Stimulated activated naive B cell treated with anti-CD40 and anti-IgM and Interleukin-4, amounts not matched to agents 10 μg/mL and 1 μg/mL and 100 μg/mL, for 72 hours (primary cell): ENCODE data around the gene ABLIM3.

Experiments used
- ATAC-seq, 2 donors: fragments of 150-1000 bp; cut with Tn5 transposase; replicated peaks; 2 replicates each; pipeline ENCODE4 v1.10.0; 2021; ENCODE audit warnings: moderate library complexity in 1 of 2
- DNase-seq: peaks from one replicate; pipeline ENCODE4 v3.0.0; 2021
- H3K27ac Mint-ChIP-seq: one replicate; pipeline ENCODE4 v1.8.0; 2022; ENCODE audit warnings: mild to moderate bottlenecking, mixed read lengths
- H3K27me3 Mint-ChIP-seq, 2 donors: one replicate each; pipeline ENCODE4 v1.8.0; 2022; ENCODE audit warnings: mixed read lengths in 2 of 2
- H3K36me3 Mint-ChIP-seq, 2 donors: one replicate each; pipeline ENCODE4 v1.8.0; 2022; ENCODE audit warnings: mixed read lengths in 2 of 2, mild to moderate bottlenecking in 1 of 2
- H3K4me1 Mint-ChIP-seq, 2 donors: one replicate each; pipeline ENCODE4 v1.8.0; 2022; ENCODE audit warnings: mixed read lengths in 2 of 2, mild to moderate bottlenecking in 1 of 2
- H3K4me3 Mint-ChIP-seq, 2 donors: one replicate each; pipeline ENCODE4 v1.8.0; 2022; ENCODE audit warnings: mild to moderate bottlenecking in 2 of 2, mixed read lengths in 2 of 2, moderate library complexity in 1 of 2
- H3K9me3 Mint-ChIP-seq, 2 donors: one replicate each; pipeline ENCODE4 v1.8.0; 2022; ENCODE audit warnings: mixed read lengths in 2 of 2, mild to moderate bottlenecking in 1 of 2

ABLIM3 gene

GRCh38 chr5:149126906-149127305, 14.4 kb upstream of the ABLIM3 start:
- no peak for DNase-seq
- no peaks in the 10 kb centered on the region for H3K4me1 Mint-ChIP-seq
- no peak overlapping the region for H3K27ac Mint-ChIP-seq
- no peaks in the 10 kb centered on the region for H3K9me3 Mint-ChIP-seq
- no peak for ATAC-seq
- no peak overlapping the region for H3K4me3 Mint-ChIP-seq
- H3K36me3 Mint-ChIP-seq: no peaks in the 10 kb centered on the region
- H3K27me3 Mint-ChIP-seq: peaks cover 6 to 8% of the 10 kb centered on the region in 2 donors

- Mint-ChIP-seq H3K4me1 (no peaks in the 10 kb centered on the region), H3K27me3 (peaks cover 2 to 8% of the 10 kb centered on the region in 2 donors), H3K4me3 (no peak overlapping the region), H3K27ac (no peak overlapping the region), H3K9me3 (no peaks in the 10 kb centered on the region), H3K36me3 (no peaks in the 10 kb centered on the region)
- ATAC-seq (no peak), DNase-seq (no peak)
Measured at GRCh38 chr5:149127394-149127955, 13.8 kb upstream of the ABLIM3 start.

- no peaks in the 10 kb centered on the region for H3K9me3 Mint-ChIP-seq
- H3K4me3 Mint-ChIP-seq: no peak overlapping the region
- H3K27ac Mint-ChIP-seq: no peak overlapping the region
- ATAC-seq (peak; percentile 51 to 64), DNase-seq (no peak)
- H3K4me1 Mint-ChIP-seq: no peaks in the 10 kb centered on the region
- H3K36me3 Mint-ChIP-seq: no peaks in the 10 kb centered on the region
- peaks cover 0 to 8% of the 10 kb centered on the region in 2 donors for H3K27me3 Mint-ChIP-seq
Measured at GRCh38 chr5:149128023-149128875, 13.0 kb upstream of the ABLIM3 start.

- Mint-ChIP-seq H3K4me3 (no peak overlapping the region), H3K4me1 (no peaks in the 10 kb centered on the region), H3K27ac (no peak overlapping the region), H3K9me3 (no peaks in the 10 kb centered on the region), H3K36me3 (no peaks in the 10 kb centered on the region), H3K27me3 (peaks cover 5 to 12% of the 10 kb centered on the region in 2 donors)
- DNase-seq: no peak
- no peak for ATAC-seq
Measured at GRCh38 chr5:149129181-149129580, 12.1 kb upstream of the ABLIM3 start.

- H3K27me3 Mint-ChIP-seq: peaks cover 6 to 8% of the 10 kb centered on the region in 2 donors
- H3K9me3 Mint-ChIP-seq: no peaks in the 10 kb centered on the region
- no peak for DNase-seq
- no peak overlapping the region for H3K4me3 Mint-ChIP-seq
- no peak for ATAC-seq
- H3K36me3 Mint-ChIP-seq: no peaks in the 10 kb centered on the region
- H3K4me1 Mint-ChIP-seq: no peaks in the 10 kb centered on the region
- H3K27ac Mint-ChIP-seq: no peak overlapping the region
Measured at GRCh38 chr5:149130121-149130914, 11.0 kb upstream of the ABLIM3 start.

- Mint-ChIP-seq H3K27me3 (peaks cover 14 to 19% of the 10 kb centered on the region in 2 donors), H3K4me1 (no peaks in the 10 kb centered on the region), H3K27ac (no peak overlapping the region), H3K4me3 (no peak overlapping the region), H3K36me3 (no peaks in the 10 kb centered on the region), H3K9me3 (no peaks in the 10 kb centered on the region)
- ATAC-seq (no peak), DNase-seq (no peak)
Measured at GRCh38 chr5:149132474-149132873, 8.8 kb upstream of the ABLIM3 start.

GRCh38 chr5:149133795-149134777, 7.2 kb upstream of the ABLIM3 start:
- no peaks in the 10 kb centered on the region for H3K4me1 Mint-ChIP-seq
- no peak overlapping the region for H3K4me3 Mint-ChIP-seq
- H3K27ac Mint-ChIP-seq: no peak overlapping the region
- no peaks in the 10 kb centered on the region for H3K36me3 Mint-ChIP-seq
- ATAC-seq (no peak), DNase-seq (no peak)
- peaks cover 19 to 29% of the 10 kb centered on the region in 2 donors for H3K27me3 Mint-ChIP-seq
- H3K9me3 Mint-ChIP-seq: no peaks in the 10 kb centered on the region

- ATAC-seq (no peak), DNase-seq (no peak)
- H3K27me3 Mint-ChIP-seq: peaks cover 19 to 30% of the 10 kb centered on the region in 2 donors
- H3K9me3 Mint-ChIP-seq: no peaks in the 10 kb centered on the region
- no peaks in the 10 kb centered on the region for H3K36me3 Mint-ChIP-seq
- H3K27ac Mint-ChIP-seq: no peak overlapping the region
- no peaks in the 10 kb centered on the region for H3K4me1 Mint-ChIP-seq
- no peak overlapping the region for H3K4me3 Mint-ChIP-seq
Measured at GRCh38 chr5:149134778-149135500, 6.4 kb upstream of the ABLIM3 start.

- Mint-ChIP-seq H3K36me3 (no peaks in the 10 kb centered on the region), H3K4me3 (no peak overlapping the region), H3K4me1 (no peaks in the 10 kb centered on the region), H3K27ac (no peak overlapping the region), H3K27me3 (peaks cover 23 to 37% of the 10 kb centered on the region in 2 donors), H3K9me3 (no peaks in the 10 kb centered on the region)
- DNase-seq (no peak), ATAC-seq (no peak)
Measured at GRCh38 chr5:149135536-149136201, 5.6 kb upstream of the ABLIM3 start.

- peaks cover 5% of the 10 kb centered on the region in 2 donors for H3K4me1 Mint-ChIP-seq
- H3K27ac Mint-ChIP-seq: no peak overlapping the region
Measured at GRCh38 chr5:149138182-149138923, 2.9 kb upstream of the ABLIM3 start.

GRCh38 chr5:149140197-149141002, 893 bp upstream of the ABLIM3 start:
- Mint-ChIP-seq H3K4me3 (peak overlapping the region; percentile 60 to 68), H3K27me3 (peaks cover 40 to 62% of the 10 kb centered on the region in 2 donors), H3K4me1 (peaks cover 5 to 15% of the 10 kb centered on the region in 2 donors), H3K9me3 (peaks cover 0 to 2% of the 10 kb centered on the region in 2 donors), H3K36me3 (no peaks in the 10 kb centered on the region), H3K27ac (no peak overlapping the region)
- no peak for DNase-seq
- ATAC-seq: no peak

More at GRCh38 chr5:149138182-149138923, 2.9 kb upstream of the ABLIM3 start:
- Mint-ChIP-seq H3K36me3 (no peaks in the 10 kb centered on the region), H3K4me3 (no peak overlapping the region), H3K27me3 (peaks cover 41 to 62% of the 10 kb centered on the region in 2 donors), H3K9me3 (peaks cover 0 to 2% of the 10 kb centered on the region in 2 donors)
- ATAC-seq: no peak
- no peak for DNase-seq
